Measurements from ENCODE around the gene GABBR2. TPM values are rescaled to one million over a fixed set of nuclear protein-coding genes. Genes with fewer than 3 reads are reported as not detected.

The GABBR2 gene
- polyA plus RNA-seq, 1 of the 3 experiments (the other 2 are of a cell fraction): not detected

DNA sequence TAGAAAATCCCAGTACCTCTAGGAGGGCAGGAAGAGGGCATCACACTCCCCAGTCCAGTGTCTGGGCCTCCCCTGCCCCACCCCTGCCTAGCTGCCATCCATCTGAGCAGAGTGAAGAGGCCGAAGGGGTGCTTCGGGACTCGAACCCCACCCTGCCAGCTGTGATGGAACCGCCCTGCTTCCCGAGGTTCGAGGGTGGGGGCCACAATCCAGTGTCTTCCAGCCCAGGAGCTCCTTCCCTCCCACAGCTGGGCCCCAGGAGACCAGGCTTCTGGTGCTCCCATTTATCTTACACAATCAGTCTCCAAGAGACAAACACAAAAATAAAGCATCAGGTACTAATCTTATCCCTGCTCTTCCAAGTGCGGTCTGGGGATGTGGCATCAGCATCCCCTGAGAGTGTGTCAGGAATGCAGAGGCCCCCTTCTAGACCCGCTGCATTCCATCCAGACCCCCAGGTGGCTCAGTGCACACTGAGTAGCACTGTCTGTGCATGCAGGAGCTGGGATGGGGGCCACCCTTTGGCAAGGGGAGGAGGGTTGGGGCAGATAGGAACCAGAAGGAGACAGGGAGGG lies 330.4 kb downstream of the GABBR2 start:
- no peaks in the 10 kb centered on the region for H3K9me3 ChIP-seq
- no peaks in the 10 kb centered on the region for H3K36me3 ChIP-seq (replicated peaks in 1 of 2; ENCODE audit: control insufficient read depth in 1 of 2, insufficient read depth in 2 of 2, low read length in 1 of 2)
- H3K27me3 ChIP-seq (ENCODE audit: insufficient read depth): no peaks in the 10 kb centered on the region
- ChIA-PET POLR2A (no interaction called here), CTCF (no interaction called here)
- DNase-seq: no peak
- no peaks in the 10 kb centered on the region for H4K20me1 ChIP-seq (ENCODE audit: insufficient read depth)
- H3K4me3 ChIP-seq (ENCODE audit: low read depth in 2 of 2, low read length in 1 of 2): no peak overlapping the region
- TF ChIP-seq FOXM1 (IDR thresholded peaks at IDR 0.05; ENCODE audit: low read depth): no peak
- no peak for TF ChIP-seq TEAD4 (IDR thresholded peaks at IDR 0.05; ENCODE audit: borderline replicate concordance, insufficient read depth)
- TF ChIP-seq CHD2 (IDR thresholded peaks at IDR 0.05; ENCODE audit: low read length, partially characterized antibody): no peak
- TF ChIP-seq, protein P1, sequence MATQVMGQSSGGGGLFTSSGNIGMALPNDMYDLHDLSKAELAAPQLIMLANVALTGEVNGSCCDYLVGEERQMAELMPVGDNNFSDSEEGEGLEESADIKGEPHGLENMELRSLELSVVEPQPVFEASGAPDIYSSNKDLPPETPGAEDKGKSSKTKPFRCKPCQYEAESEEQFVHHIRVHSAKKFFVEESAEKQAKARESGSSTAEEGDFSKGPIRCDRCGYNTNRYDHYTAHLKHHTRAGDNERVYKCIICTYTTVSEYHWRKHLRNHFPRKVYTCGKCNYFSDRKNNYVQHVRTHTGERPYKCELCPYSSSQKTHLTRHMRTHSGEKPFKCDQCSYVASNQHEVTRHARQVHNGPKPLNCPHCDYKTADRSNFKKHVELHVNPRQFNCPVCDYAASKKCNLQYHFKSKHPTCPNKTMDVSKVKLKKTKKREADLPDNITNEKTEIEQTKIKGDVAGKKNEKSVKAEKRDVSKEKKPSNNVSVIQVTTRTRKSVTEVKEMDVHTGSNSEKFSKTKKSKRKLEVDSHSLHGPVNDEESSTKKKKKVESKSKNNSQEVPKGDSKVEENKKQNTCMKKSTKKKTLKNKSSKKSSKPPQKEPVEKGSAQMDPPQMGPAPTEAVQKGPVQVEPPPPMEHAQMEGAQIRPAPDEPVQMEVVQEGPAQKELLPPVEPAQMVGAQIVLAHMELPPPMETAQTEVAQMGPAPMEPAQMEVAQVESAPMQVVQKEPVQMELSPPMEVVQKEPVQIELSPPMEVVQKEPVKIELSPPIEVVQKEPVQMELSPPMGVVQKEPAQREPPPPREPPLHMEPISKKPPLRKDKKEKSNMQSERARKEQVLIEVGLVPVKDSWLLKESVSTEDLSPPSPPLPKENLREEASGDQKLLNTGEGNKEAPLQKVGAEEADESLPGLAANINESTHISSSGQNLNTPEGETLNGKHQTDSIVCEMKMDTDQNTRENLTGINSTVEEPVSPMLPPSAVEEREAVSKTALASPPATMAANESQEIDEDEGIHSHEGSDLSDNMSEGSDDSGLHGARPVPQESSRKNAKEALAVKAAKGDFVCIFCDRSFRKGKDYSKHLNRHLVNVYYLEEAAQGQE (IDR thresholded peaks at IDR 0.05; ENCODE audit: low read depth, low read length): no peak
- TF ChIP-seq, protein P2, sequence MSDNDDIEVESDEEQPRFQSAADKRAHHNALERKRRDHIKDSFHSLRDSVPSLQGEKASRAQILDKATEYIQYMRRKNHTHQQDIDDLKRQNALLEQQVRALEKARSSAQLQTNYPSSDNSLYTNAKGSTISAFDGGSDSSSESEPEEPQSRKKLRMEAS (IDR thresholded peaks at IDR 0.05; ENCODE audit: low read depth): no peak
- no peaks in the 10 kb centered on the region for H3K79me2 ChIP-seq (ENCODE audit: insufficient read depth)
- H2AFZ ChIP-seq (ENCODE audit: low read depth): no peak overlapping the region
- H3K4me2 ChIP-seq: no peak overlapping the region
- no peak overlapping the region for H3K27ac ChIP-seq (ENCODE audit: low read depth in 2 of 2, low read length in 1 of 2)
- H3K4me1 ChIP-seq (ENCODE audit: control insufficient read depth in 1 of 2, insufficient read depth in 2 of 2, low read depth in 1 of 2, low read length in 1 of 2): peaks cover 3 to 9% of the 10 kb centered on the region in 2 experiments; a peak in 2 of 4 replicates
- peaks cover 12% of the 10 kb centered on the region for H3F3A ChIP-seq (replicated peaks; ENCODE audit: insufficient read depth)
- no peaks in the 10 kb centered on the region for H3K9me2 ChIP-seq
- H3K9ac ChIP-seq: no peak overlapping the region
- 55% methylated on average over 2 of the region's 8 CpGs for WGBS (ENCODE audit: low lambda C conversion rate)

DNA sequence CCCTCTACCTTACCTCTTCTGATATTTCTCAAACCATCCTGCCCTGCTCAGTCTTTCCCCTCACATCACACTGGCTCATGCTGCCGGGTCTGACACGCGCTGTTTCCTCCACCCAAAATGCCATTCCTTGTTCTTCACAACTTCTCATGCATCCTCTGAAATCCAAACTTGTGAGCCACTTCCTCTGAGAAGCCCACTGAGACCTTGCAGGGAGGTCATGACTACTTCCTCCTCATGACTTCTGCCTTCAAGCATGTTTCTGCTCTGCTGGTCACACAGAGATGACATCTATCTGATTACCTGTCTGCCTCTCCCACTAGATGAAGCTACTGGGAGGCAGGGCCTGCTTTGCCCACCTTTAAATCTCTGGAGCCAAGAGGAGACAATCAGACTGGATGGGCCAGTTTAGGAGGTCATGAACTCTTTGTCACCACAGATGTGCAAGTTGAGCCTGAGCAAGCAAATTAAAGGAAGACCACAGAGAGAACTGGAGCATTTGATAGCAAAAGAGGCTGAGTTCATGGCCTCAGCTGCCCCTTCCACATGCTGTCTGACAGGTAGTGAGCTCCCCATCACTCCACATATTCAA lies 333.5 kb downstream of the GABBR2 start:
- Histone ChIP-seq H3K4me3 (ENCODE audit: low read depth in 2 of 2, low read length in 1 of 2) (no peak overlapping the region; a peak in 1 of 4 replicates), H3K79me2 (ENCODE audit: insufficient read depth) (no peaks in the 10 kb centered on the region), H4K20me1 (ENCODE audit: insufficient read depth) (no peaks in the 10 kb centered on the region), H3K4me1 (ENCODE audit: control insufficient read depth in 1 of 2, insufficient read depth in 2 of 2, low read depth in 1 of 2, low read length in 1 of 2) (peaks cover 3 to 11% of the 10 kb centered on the region in 2 experiments; a peak in 2 of 4 replicates), H2AFZ (ENCODE audit: low read depth) (no peak overlapping the region), H3K4me2 (peak overlapping the region; percentile 44; the same call in 1 of the 2 replicates), H3F3A (replicated peaks; ENCODE audit: insufficient read depth) (peaks cover 12% of the 10 kb centered on the region), H3K36me3 (replicated peaks in 1 of 2; ENCODE audit: control insufficient read depth in 1 of 2, insufficient read depth in 2 of 2, low read length in 1 of 2) (no peaks in the 10 kb centered on the region), H3K27ac (ENCODE audit: low read depth in 2 of 2, low read length in 1 of 2) (peak overlapping the region in 1 of 2 experiments; percentile 65; a peak in 2 of 4 replicates), H3K9me3 (no peaks in the 10 kb centered on the region), H3K9me2 (no peaks in the 10 kb centered on the region), H3K9ac (peak overlapping the region; percentile 48; the same call in 1 of the 2 replicates), H3K27me3 (ENCODE audit: insufficient read depth) (no peaks in the 10 kb centered on the region)
- TF ChIP-seq YY1 (IDR thresholded peaks at IDR 0.05; ENCODE audit: low read depth) (no peak), FOXM1 (IDR thresholded peaks at IDR 0.05; ENCODE audit: low read depth) (no peak), FOSL2 (IDR thresholded peaks at IDR 0.05; ENCODE audit: borderline replicate concordance, low read depth) (0 out of 2 replicates have a peak, but pooled peaks have one; percentile 3), GATA2 (CRISPR knock-in tag; IDR thresholded peaks at IDR 0.05) (no peak), TAF1 (IDR thresholded peaks at IDR 0.05; ENCODE audit: borderline replicate concordance, low read depth, low read length) (no peak), ELF1 (IDR thresholded peaks at IDR 0.05) (no peak)
- ChIA-PET POLR2A (no interaction called here), CTCF (no interaction called here)
- DNase-seq: no peak
- 51% methylated on average over 3 of the region's 3 CpGs for WGBS (ENCODE audit: low lambda C conversion rate)
